ENCODE measurements around the gene LYPD6B. TPM values are rescaled to one million over a fixed set of nuclear protein-coding genes. Genes with fewer than 3 reads are reported as not detected.

The LYPD6B gene
- total and polyA plus RNA-seq, 2 experiments from 2014 or later: 1.7 to 3.6 TPM

GRCh38 chr2:149062531-149062930 lies 24.0 kb downstream of the LYPD6B start:
- ATAC-seq: no peak
- H3K27me3 Mint-ChIP-seq (ENCODE audit: insufficient read depth, low read depth, poor library complexity): peaks cover 2% of the 10 kb centered on the region
- H3K4me3 Mint-ChIP-seq: no peak overlapping the region
- H3K4me2 ChIP-seq: no peak overlapping the region
- H4K20me1 ChIP-seq (replicated peaks; ENCODE audit: insufficient read depth): no peaks in the 10 kb centered on the region
- no peak overlapping the region for H3K4me3 ChIP-seq
- H3K36me3 Mint-ChIP-seq (ENCODE audit: low read depth): no peaks in the 10 kb centered on the region
- no peak overlapping the region for H2AFZ ChIP-seq
- H3K27ac Mint-ChIP-seq: no peak overlapping the region
- peaks cover 3% of the 10 kb centered on the region; the same call in 2 of the 3 replicates for H3K4me1 Mint-ChIP-seq
- no peaks in the 10 kb centered on the region for H3K4me1 ChIP-seq (ENCODE audit: insufficient read depth)
- H3K36me3 ChIP-seq (ENCODE audit: insufficient read depth): no peaks in the 10 kb centered on the region
- H3K79me2 ChIP-seq (replicated peaks; ENCODE audit: insufficient read depth): no peaks in the 10 kb centered on the region
- no peaks in the 10 kb centered on the region for H3K9me2 ChIP-seq (ENCODE audit: insufficient read depth)
- H3K27me3 ChIP-seq (ENCODE audit: insufficient read depth): no peaks in the 10 kb centered on the region
- TF ChIP-seq ZNF462 (CRISPR knock-in tag; IDR thresholded peaks at IDR 0.05) (no peak), JUNB (IDR thresholded peaks at IDR 0.05; ENCODE audit: unreplicated experiment) (no peak), STAT1 (IDR thresholded peaks at IDR 0.05; ENCODE audit: unreplicated experiment) (no peak), EZH2 (IDR thresholded peaks at IDR 0.05; ENCODE audit: low read depth, unreplicated experiment) (no peak), ETS1 (IDR thresholded peaks at IDR 0.05) (no peak), POLR2AphosphoS5 (IDR thresholded peaks at IDR 0.05; ENCODE audit: low read depth) (no peak), CREB1 (CRISPR knock-in tag; IDR thresholded peaks at IDR 0.05; ENCODE audit: low read depth) (no peak), NANOG (IDR thresholded peaks at IDR 0.05; ENCODE audit: borderline replicate concordance) (no peak), EZH2phosphoT487 (IDR thresholded peaks at IDR 0.05; ENCODE audit: unreplicated experiment) (no peak), CTCF (conservative IDR thresholded peaks at IDR 0.05; ENCODE audit: low read depth in 2 of 2) (no peak), REST (IDR thresholded peaks at IDR 0.05; ENCODE audit: unreplicated experiment) (no peak), ZNF114 (CRISPR knock-in tag; IDR thresholded peaks at IDR 0.05) (no peak), ZNF331 (CRISPR knock-in tag; IDR thresholded peaks at IDR 0.05; ENCODE audit: low read depth) (no peak)
- H3F3A ChIP-seq (replicated peaks; ENCODE audit: low read depth): no peaks in the 10 kb centered on the region
- DNase-seq (ENCODE audit: low spot score): no peak
- no peaks in the 10 kb centered on the region for H3K9me3 Mint-ChIP-seq
- no peak overlapping the region for H3K27ac ChIP-seq (ENCODE audit: low read depth)
